GM13977 (cell line): ENCODE results near the gene KAZN.

Experiments
- DNase-seq: peaks from one replicate; pipeline ENCODE4 v3.0.0; 2012; ENCODE audit warnings: low spot score
- CTCF ChIP-seq: IDR thresholded peaks from 2 replicates; pipeline ENCODE4 v1.5.1; 2012; ENCODE audit warnings: mild to moderate bottlenecking, control low read depth; ENCODE audit not compliant: insufficient read depth; ENCODE audit errors: extremely low read depth, missing control alignments
- in situ Hi-C: fragments of 300-500 bp; cut with MboI; formaldehyde crosslinking; loops from one replicate; pipeline ENCODE4 v1.12.0; 2022; ENCODE audit warnings: low sequenced_read_pairs, low pct_unique_long_range_greater_than_20kb, mixed read lengths, inconsistent platforms; ENCODE audit not compliant: unreplicated experiment

The KAZN gene

GRCh38 chr1:14848625-14849024, 250.1 kb downstream of the KAZN start:
- TF ChIP-seq CTCF, result no peak
- DNase-seq, result no peak

GRCh38 chr1:14849038-14849437, 250.6 kb downstream of the KAZN start:
- no peak for DNase-seq
- no peak for TF ChIP-seq CTCF
- in situ Hi-C loops, result no loop called here

More at GRCh38 chr1:14848625-14849024, 250.1 kb downstream of the KAZN start:
- in situ Hi-C loops, result no loop called here

- peak; percentile 32 for DNase-seq
- in situ Hi-C loops, result no loop called here
- TF ChIP-seq CTCF, result no peak
Measured at GRCh38 chr1:14850563-14850962, 252.1 kb downstream of the KAZN start.

GRCh38 chr1:14851760-14852159, 253.3 kb downstream of the KAZN start:
- in situ Hi-C loops, result no loop called here
- no peak for TF ChIP-seq CTCF
- no peak for DNase-seq

- no peak for DNase-seq
- in situ Hi-C loops, result no loop called here
- no peak for TF ChIP-seq CTCF
Measured at GRCh38 chr1:14852291-14852690, 253.8 kb downstream of the KAZN start.

- no peak for TF ChIP-seq CTCF
Measured at GRCh38 chr1:14853518-14853917, 255.0 kb downstream of the KAZN start.

GRCh38 chr1:14855268-14855667, 256.8 kb downstream of the KAZN start:
- no peak for TF ChIP-seq CTCF
- DNase-seq, result no peak
- in situ Hi-C loops, result no loop called here

More at GRCh38 chr1:14853518-14853917, 255.0 kb downstream of the KAZN start:
- in situ Hi-C loops, result no loop called here
- no peak for DNase-seq
